Femur (tissue), 1 donor: ENCODE measurements around the gene AHNAK.
A peak's percentile ranks its signal among the peaks of the same experiment; 100 is the strongest.
"Not testable (repeated sequence)": the region's sequence is repeated elsewhere in the genome, so short reads cannot be mapped to it uniquely, and the experiment has no call there.

Experiments
- DNase-seq: peaks from one replicate; pipeline ENCODE4 v3.0.0-alpha.2; 2017

Gene AHNAK

DNA sequence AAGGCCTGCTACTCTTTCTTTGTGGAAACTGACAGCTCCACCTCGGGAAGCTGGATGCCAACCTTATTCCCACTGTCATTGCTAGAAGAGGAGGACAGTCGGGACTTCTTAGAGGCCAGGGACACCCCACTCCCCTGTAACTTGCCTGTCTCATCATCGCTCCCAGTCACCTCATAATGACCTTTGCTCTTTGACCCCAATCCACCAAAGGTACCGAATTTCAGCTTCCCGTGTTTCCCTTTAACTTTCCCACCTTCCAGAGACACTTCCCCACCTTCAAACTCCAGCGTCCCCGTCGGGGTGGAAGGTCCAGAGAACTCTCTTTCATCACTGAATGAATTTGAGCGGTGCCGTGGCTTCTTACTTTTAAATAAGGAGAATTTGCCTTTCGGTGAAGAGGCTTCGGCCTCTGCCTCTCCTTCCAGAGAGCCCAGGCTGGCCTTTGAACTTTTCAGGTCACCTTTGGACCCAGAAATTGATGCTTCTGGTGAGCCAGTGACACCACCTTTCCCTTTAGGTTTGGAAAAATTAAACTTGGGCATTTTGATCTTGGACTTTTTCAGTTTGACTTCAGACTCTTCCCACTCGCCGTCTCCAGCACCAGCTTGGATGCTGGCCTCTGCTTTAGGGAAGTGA lies 29.8 kb downstream of the AHNAK start:
- DNase-seq, result no peak

GRCh38 chr11:62514151-62514550 lies 32.5 kb downstream of the AHNAK start:
- no peak for DNase-seq

DNA sequence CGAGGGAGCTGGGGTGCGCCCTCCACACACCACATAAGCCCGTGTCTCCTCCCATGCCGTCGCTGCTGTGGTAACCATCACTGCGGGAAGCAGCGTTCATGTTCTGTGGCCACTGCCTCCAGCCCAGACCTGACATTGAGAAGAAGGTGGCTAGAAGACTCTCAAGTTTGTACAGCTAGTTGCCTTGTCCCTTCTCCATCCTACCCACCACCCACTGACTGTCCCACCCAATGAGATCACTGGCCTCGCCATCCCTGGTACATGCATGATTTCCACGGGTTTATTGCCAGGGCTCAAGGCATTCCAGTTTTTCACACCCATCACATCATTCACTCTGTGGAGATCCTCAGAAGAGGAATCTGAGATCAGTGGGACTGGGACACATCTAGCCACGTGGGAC lies 33.0 kb downstream of the AHNAK start:
- no peak for DNase-seq

GRCh38 chr11:62512961-62513360 lies 33.6 kb downstream of the AHNAK start:
- no peak for DNase-seq

DNA sequence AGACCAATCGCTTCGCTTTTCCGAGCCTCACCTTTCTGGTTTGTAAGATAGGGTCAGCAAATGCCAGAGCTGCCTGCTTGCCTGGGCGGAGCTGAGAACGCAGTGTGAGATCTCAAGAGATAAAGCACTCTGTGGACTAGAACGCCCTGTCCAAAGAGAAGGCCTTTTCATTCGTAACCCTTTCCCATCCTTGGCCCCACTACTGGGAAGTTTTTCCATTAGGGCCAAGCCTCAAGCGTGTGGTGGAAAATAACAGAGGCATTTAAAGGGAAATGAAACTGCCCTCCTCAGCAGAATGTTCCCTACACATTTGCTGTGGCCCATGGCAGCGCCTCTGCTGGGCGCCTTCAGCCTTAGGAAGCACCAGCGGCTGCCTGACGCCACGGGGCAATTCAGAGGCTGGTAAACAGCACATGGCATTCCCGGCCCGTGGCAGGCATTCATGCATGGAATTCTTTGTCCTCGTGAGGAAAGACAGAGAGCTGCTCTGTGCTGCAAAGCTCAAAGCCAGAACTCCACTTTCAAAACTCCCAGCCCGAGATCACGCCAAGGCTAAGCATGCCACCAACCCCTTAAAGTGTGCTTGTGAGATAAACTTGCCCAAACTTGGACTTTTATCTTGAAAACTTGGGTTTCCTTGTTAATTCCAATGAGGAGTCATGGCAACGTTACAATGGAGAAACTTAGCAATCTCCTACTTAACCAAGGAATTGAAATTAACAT lies 38.1 kb downstream of the AHNAK start:
- peak; percentile 84 for DNase-seq

- no peak for DNase-seq
Measured at GRCh38 chr11:62507125-62507422, 39.5 kb downstream of the AHNAK start.

DNA sequence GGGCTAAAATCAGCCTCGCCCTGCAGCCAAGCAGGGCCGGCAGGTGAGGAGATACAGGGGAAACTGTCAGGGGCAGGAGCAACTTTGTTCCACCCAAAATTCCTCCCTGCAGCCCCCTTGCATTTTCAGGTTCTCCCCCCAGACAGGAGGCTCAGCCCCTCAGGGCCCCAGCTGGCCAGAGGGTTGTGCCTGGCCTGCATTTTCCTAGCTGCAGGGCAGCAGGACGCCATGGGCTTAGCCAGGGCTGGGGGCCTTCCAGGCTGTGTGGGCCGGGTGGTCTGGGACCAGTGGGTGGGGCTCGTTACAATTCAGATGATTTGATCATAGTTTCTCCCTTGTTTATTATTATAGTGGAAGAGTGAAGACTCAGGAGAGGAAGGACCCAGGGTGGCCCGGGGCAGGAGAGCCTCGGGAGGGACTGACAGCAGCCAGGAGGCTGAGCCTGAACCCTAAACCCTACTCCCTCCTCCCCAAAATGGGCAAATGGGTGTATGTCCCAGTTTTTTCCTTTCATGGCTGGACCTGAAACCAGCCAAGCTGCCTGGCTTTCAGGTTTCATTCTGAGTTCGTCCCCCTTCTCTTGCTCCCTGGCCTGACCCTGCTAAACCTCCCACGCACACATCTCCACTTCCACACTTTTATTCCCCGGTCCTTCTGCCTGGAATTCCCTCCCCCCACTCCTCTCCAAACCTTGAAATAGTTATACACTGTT lies 40.0 kb downstream of the AHNAK start:
- no peak for DNase-seq

GRCh38 chr11:62505440-62506091 lies 41.0 kb downstream of the AHNAK start:
- DNase-seq, result no peak

DNA sequence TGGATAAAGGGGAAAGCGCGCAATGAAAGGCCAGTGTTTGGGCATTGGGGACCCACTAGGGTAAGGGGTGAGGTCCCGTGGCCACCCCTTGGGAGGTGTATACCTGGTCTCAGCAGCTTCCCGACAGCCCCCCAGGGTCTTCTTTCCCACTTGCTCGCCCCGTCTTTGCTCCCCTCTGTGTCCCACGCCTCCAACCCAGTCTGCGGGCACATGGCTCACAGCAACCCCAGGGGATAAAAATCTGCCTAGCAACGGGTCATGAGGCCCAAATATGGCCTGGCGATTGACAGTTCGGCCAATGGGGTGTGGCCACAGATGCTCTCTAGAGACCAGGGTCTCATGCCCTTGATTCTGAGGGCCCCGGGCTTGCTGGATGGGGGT lies 41.6 kb downstream of the AHNAK start:
- DNase-seq, result no peak

- DNase-seq, result no peak
Measured at GRCh38 chr11:62504158-62504973, 42.2 kb downstream of the AHNAK start.

- DNase-seq, result no peak
Measured at GRCh38 chr11:62502030-62502730, 44.4 kb downstream of the AHNAK start.

DNA sequence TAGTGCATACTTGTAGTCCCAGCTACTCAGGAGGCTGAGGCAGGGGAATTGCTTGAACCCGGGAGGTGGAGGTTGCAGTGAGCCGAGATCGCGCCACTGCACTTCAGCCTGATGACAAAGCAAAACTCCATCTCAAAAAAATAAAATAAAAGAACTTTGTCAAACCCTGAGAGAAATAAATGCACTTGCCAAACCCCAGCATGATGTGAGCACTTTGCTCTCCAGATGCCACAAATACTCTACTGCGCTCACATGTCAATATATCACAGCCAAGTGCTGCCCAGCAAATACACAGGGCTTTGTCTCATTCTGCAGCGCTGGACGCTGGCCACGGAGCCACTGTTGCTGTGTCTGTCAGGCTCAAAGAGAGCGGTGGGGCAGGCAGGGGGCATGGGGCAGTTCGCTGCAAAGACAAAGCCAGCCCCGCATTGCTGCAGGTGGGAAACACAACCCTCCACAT lies 45.1 kb downstream of the AHNAK start:
- DNase-seq, result peak; percentile 71

GRCh38 chr11:62500650-62501030 lies 46.0 kb downstream of the AHNAK start:
- DNase-seq, result no peak

DNA sequence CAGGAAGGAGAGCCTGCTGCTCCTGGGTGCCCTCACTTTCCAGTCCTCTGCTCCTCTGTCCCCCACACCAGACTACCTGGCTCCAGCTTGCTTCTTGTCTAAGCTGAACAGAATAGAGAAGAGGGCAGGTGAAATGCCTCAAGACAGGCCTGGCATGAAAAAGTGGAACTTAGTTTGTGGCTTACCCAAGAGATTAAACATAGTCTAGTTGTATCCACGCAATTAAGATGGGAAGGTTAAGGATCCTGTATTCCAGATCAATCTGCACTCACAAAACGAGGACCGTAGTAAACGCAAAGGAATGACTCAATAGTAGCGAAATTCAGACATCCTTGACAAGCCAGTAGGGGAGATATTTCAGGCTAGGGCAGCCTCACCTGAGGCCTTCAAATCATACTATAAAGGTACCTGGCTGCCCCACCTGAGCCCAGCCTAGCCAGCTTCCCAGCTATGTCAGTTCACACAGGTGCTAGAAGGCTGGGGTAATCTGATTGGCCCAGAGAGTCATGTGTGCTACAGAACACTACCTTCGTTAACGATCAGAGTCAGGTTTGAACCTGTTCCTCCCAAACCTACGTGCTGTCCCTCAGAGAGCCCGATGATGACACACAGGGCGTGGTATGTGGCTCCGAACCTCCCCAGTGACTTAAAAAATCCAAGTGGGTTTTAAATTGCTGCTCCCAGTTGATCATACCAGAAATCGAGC lies 46.5 kb downstream of the AHNAK start:
- DNase-seq, result no peak

DNA sequence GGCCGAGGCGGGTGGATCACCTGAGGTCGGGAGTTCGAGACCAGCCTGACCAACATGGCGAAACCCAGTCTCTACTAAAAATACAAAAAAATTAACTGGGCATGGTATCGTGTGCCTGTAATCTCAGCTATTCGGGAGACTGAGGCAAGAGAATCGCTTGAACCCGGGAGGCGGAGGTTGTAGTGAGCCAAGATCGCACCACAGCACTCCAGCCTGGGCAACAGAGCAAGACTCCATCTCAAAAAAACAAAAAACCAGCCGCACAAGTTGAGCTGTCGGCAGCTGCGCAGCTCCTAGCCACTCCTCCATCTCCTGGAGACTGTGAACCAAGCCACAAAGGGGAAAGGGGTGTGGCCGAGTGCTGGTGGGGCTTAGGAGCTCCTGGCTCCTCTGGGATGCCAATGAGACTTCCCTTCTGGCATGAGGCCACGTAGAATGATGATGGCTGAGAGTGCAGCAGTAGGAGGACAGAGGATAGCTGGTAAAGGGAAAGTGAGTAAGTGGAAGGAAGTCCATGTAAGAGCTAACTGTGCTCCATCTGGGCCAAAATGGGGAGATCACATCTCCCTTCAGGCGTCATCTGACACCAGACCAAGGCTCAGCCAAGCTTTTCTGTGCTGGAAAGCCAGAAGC lies 47.2 kb downstream of the AHNAK start:
- not testable (repeated sequence) for DNase-seq

DNA sequence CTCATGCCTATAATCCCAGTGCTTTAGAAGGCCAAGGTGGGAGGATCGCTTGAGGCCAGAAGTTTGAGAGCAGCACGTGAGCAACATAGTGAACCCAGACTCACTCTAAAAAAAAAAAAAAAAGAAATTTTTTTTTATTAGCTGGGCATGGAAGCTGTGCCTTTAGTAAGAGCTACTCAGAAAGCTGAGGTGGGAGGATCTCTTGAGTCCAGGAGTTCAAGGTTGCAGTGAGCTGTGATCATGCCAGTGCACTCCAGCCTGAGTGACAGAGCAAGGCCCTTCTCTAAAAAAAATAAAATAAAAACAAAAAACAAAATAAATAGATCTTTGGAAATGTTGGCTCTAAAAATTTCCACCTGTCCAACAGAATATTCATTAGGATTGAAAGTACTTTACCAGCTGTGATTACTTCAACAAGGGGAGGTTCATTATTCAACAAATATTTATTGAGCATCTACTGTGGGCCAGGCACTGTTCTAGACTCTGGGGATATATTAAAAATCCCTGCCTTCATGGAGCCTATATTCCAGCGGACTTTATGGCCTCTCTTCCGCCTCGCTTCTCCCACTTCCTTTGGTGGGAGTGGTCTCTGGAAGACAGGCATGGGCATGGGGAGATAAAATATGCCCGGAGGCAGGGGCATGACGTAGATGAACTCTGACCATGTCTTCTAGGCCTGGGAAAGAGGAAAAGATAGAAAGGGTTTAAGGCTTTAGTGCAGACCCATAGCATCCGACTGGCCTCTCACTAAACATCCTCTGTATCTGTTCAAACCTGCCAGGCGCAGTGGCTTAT lies 47.9 kb downstream of the AHNAK start:
- no peak for DNase-seq

DNA sequence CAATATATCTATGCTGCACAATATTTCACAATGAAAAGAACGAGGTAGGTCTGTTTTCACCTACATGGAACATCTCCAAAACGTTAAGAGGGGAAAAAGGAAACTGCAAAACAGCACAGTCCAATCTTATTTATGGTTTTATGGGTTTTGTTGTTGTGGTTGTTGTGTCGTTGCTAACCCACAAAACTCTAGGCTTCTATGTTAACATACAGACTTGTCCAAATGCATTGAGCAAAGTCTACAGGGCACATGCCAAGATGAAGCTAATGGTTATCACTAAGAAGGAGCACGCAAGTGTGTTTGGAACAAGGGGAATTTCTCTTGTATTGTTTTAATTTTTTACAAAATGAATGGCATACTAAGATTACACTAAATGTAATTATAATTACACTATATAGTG lies 48.6 kb downstream of the AHNAK start:
- no peak for DNase-seq

- no peak for DNase-seq
Measured at GRCh38 chr11:62497132-62497801, 49.3 kb downstream of the AHNAK start.

DNA sequence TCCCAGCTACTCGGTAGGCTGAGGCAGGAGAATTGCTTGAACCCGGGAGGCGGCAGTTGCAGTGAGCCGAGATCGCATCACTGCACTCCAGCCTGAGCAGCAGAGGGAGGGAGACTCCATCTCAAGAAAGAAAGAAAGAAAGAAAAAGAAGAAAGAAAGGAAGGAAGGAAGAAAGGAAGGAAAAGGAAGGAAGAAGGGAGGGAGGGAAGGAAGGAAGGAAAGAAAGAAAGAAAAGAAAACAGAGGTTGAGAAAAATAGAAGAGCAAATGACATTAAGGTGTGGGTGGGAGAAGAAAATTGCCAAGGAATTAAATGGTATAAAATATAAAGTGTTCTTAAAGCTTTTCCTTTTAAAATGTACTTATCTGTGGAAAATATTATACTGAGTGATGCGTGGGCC lies 49.9 kb downstream of the AHNAK start:
- DNase-seq, result no peak

DNA sequence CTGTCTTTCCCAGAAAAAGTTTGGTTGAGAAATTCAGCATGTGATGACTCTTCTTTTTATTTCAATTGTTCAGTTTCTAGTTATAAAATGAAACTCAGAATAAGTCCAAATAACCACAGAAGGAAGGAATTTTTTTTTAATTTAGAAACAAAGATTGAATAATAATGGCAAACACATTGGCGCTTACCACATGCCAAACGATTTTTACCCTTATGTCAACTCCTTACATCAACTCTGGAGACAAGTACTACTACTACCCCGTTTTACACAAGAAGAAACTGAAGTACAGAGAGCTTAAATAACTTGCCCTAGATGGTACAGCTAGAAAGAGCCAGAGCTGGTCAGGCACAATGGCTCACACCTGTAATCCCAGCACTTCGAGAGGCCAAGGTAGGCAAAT lies 52.4 kb downstream of the AHNAK start:
- DNase-seq, result no peak
